Ascending aorta (tissue), 2 donors: Measurements from ENCODE around the gene SF1. TPM values are rescaled to one million over a fixed set of nuclear protein-coding genes. Genes with fewer than 3 reads are reported as not detected.

ENCODE experiments used
- DNase-seq, 2 donors: peaks; one replicate each; pipeline ENCODE4 v3.0.0-alpha.2; 2019; ENCODE audit warnings: low spot score in 2 of 2
- H3K27ac ChIP-seq, 2 donors: fragments of 200-600 bp; sonication (generic); one replicate each; pipeline ENCODE4 v1.5.1; 2016 to 2017; ENCODE audit warnings: mild to moderate bottlenecking in 1 of 2
- H3K27me3 ChIP-seq: fragments of 200-600 bp; sonication (generic); one replicate; pipeline ENCODE4 v1.5.1; 2017
- H3K36me3 ChIP-seq, 2 donors: fragments of 200-600 bp; sonication (generic); one replicate each; pipeline ENCODE4 v1.5.1; 2016
- H3K4me1 ChIP-seq, 2 donors: fragments of 200-600 bp; sonication (generic); one replicate each; pipeline ENCODE4 v1.5.1; 2016 to 2017; ENCODE audit warnings: mild to moderate bottlenecking in 1 of 2
- H3K4me3 ChIP-seq, 2 donors: fragments of 200-600 bp; sonication (generic); one replicate each; pipeline ENCODE4 v1.5.1; 2016 to 2017; ENCODE audit warnings: mild to moderate bottlenecking in 1 of 2
- H3K9me3 ChIP-seq, 2 donors: fragments of 200-600 bp; sonication (generic); one replicate each; pipeline ENCODE4 v1.5.1; 2016
- CTCF ChIP-seq, 3 experiments: fragments of 200-600 bp in 2 of 3; fragments of 450-650 bp in 1 of 3; sonication (generic) in 2 of 3; IDR thresholded peaks; one replicate each; pipeline ENCODE4 v1.5.1; 2016 to 2019; ENCODE audit warnings: antibody characterized with exemption in 3 of 3, mild to moderate bottlenecking in 1 of 3, moderate library complexity in 1 of 3
- intact Hi-C: fragments of 100-400 bp; cut with DNase I; formaldehyde crosslinking; loops from one replicate; pipeline ENCODE4 v1.15.1; 2023
- total RNA-seq: library from RNA; depleted of rRNA; stranded (reverse); fragments of >200 nt; gene quantifications from one replicate; pipeline ENCODE4 v1.1.0, GENCODE V29; 2016

SF1 gene
- total RNA-seq, 1 donor from 2014 or later: 332 TPM

GRCh38 chr11:64754919-64755662 lies 23.3 kb downstream of the SF1 start:
- Histone ChIP-seq H3K27me3 (no peaks in the 10 kb centered on the region), H3K27ac (no peak overlapping the region), H3K4me3 (no peak overlapping the region), H3K36me3 (peaks cover 15 to 22% of the 10 kb centered on the region in 2 donors), H3K4me1 (peaks cover 5 to 18% of the 10 kb centered on the region in 2 donors), H3K9me3 (no peaks in the 10 kb centered on the region)
- peak in 1 of 2 donors; percentile 58 for DNase-seq
- intact Hi-C loops: no loop called here
- no peak for TF ChIP-seq CTCF (IDR thresholded peaks at IDR 0.05)

GRCh38 chr11:64754124-64754918 lies 24.0 kb downstream of the SF1 start:
- Histone ChIP-seq H3K4me3 (no peak overlapping the region), H3K9me3 (no peaks in the 10 kb centered on the region), H3K36me3 (peaks cover 15 to 22% of the 10 kb centered on the region in 2 donors), H3K27me3 (no peaks in the 10 kb centered on the region), H3K4me1 (peaks cover 2 to 10% of the 10 kb centered on the region in 2 donors), H3K27ac (no peak overlapping the region)
- intact Hi-C loops: no loop called here
- no peak for DNase-seq
- no peak for TF ChIP-seq CTCF (IDR thresholded peaks at IDR 0.05)

GRCh38 chr11:64753380-64754123 lies 24.8 kb downstream of the SF1 start:
- Histone ChIP-seq H3K4me1 (peaks cover 0 to 2% of the 10 kb centered on the region in 2 donors), H3K36me3 (peaks cover 15 to 22% of the 10 kb centered on the region in 2 donors), H3K27me3 (no peaks in the 10 kb centered on the region), H3K9me3 (no peaks in the 10 kb centered on the region), H3K4me3 (no peak overlapping the region), H3K27ac (no peak overlapping the region)
- DNase-seq: no peak
- intact Hi-C loops: no loop called here
- TF ChIP-seq CTCF (IDR thresholded peaks at IDR 0.05): no peak

GRCh38 chr11:64753019-64753379 lies 25.3 kb downstream of the SF1 start:
- no peaks in the 10 kb centered on the region for H3K4me1 ChIP-seq
- DNase-seq: no peak
- H3K27ac ChIP-seq: no peak overlapping the region
- no peaks in the 10 kb centered on the region for H3K9me3 ChIP-seq
- no peak overlapping the region for H3K4me3 ChIP-seq
- intact Hi-C loops: no loop called here
- H3K36me3 ChIP-seq: peaks cover 15 to 22% of the 10 kb centered on the region in 2 donors
- H3K27me3 ChIP-seq: no peaks in the 10 kb centered on the region
- TF ChIP-seq CTCF (IDR thresholded peaks at IDR 0.05): no peak

GRCh38 chr11:64752175-64752970 lies 26.0 kb downstream of the SF1 start:
- peaks cover 15 to 22% of the 10 kb centered on the region in 2 donors for H3K36me3 ChIP-seq
- H3K27ac ChIP-seq: no peak overlapping the region
- intact Hi-C loops: no loop called here
- no peak overlapping the region for H3K4me3 ChIP-seq
- no peaks in the 10 kb centered on the region for H3K4me1 ChIP-seq
- DNase-seq: no peak
- H3K9me3 ChIP-seq: no peaks in the 10 kb centered on the region
- no peaks in the 10 kb centered on the region for H3K27me3 ChIP-seq
- TF ChIP-seq CTCF (IDR thresholded peaks at IDR 0.05): no peak
